NCI-H128 (cell line): ENCODE results near the gene PEPD.

ENCODE experiments used
- DNase-seq: peaks from one replicate; lab custom pipeline; 2025; ENCODE audit not compliant: unreplicated experiment; lab: John Stamatoyannopoulos, UW

The PEPD gene

GRCh38 chr19:33426621-33427361 lies 94.8 kb downstream of the PEPD start:
- DNase-seq = no peak

GRCh38 chr19:33424181-33424580 lies 97.4 kb downstream of the PEPD start:
- no peak for DNase-seq

- no peak for DNase-seq
Measured at GRCh38 chr19:33422369-33423180, 99.0 kb downstream of the PEPD start.

- DNase-seq = no peak
Measured at GRCh38 chr19:33421368-33421767, 100.2 kb downstream of the PEPD start.

GRCh38 chr19:33420821-33421220 lies 100.8 kb downstream of the PEPD start:
- no peak for DNase-seq

GRCh38 chr19:33419788-33420130 lies 101.8 kb downstream of the PEPD start:
- DNase-seq = no peak

GRCh38 chr19:33418871-33419787 lies 102.5 kb downstream of the PEPD start:
- DNase-seq = no peak

GRCh38 chr19:33418461-33418860 lies 103.1 kb downstream of the PEPD start:
- no peak for DNase-seq

- DNase-seq = no peak
Measured at GRCh38 chr19:33417751-33418150, 103.8 kb downstream of the PEPD start.

- DNase-seq = peak; percentile 24
Measured at GRCh38 chr19:33416307-33417215, 105.0 kb downstream of the PEPD start.

GRCh38 chr19:33414667-33415605 lies 106.7 kb downstream of the PEPD start:
- DNase-seq = no peak

GRCh38 chr19:33413868-33414666 lies 107.5 kb downstream of the PEPD start:
- DNase-seq = no peak

- no peak for DNase-seq
Measured at GRCh38 chr19:33413426-33413725, 108.2 kb downstream of the PEPD start.

GRCh38 chr19:33412601-33413425 lies 108.8 kb downstream of the PEPD start:
- no peak for DNase-seq

GRCh38 chr19:33411621-33412180 lies 109.9 kb downstream of the PEPD start:
- no peak for DNase-seq

GRCh38 chr19:33410915-33411401 lies 110.6 kb downstream of the PEPD start:
- DNase-seq = no peak
